Keratinocyte (primary cell): Measurements from ENCODE around the gene IMPACT. TPM values are rescaled to one million over a fixed set of nuclear protein-coding genes. Genes with fewer than 3 reads are reported as not detected.

Experiments
- DNase-seq: peaks from one replicate; pipeline ENCODE4 v3.0.0-alpha.2; 2011; ENCODE audit warnings: low read depth, missing footprints, low spot score
- FAIRE-seq: peaks from 2 replicates; lab custom pipeline; 2011; peaks lifted over from hg19 to GRCh38; lab: Jason Lieb, UNC
- H2AFZ ChIP-seq: 2 replicates; pipeline ENCODE4 v1.6.0; 2012; ENCODE audit warnings: low read length, control low read depth, inconsistent platforms; ENCODE audit not compliant: control insufficient read depth
- H3K27ac ChIP-seq: 2 replicates; pipeline ENCODE4 v1.5.1; 2011; ENCODE audit warnings: low read length; ENCODE audit not compliant: control insufficient read depth, insufficient read depth
- H3K27me3 ChIP-seq: 3 replicates; pipeline ENCODE4 v1.6.0; 2011; ENCODE audit warnings: low read length; ENCODE audit not compliant: control insufficient read depth, insufficient read depth; ENCODE audit errors: extremely low read depth
- H3K36me3 ChIP-seq, 2 experiments: 2 replicates in 1 of 2; 3 replicates in 1 of 2; pipeline ENCODE4 v1.5.1; 2011; ENCODE audit warnings: low read length in 2 of 2, mild to moderate bottlenecking in 1 of 2; ENCODE audit not compliant: control insufficient read depth in 2 of 2, insufficient read depth in 2 of 2; ENCODE audit errors: extremely low read depth in 1 of 2
- H3K4me1 ChIP-seq: 3 replicates; pipeline ENCODE4 v1.5.1; 2011; ENCODE audit warnings: low read length; ENCODE audit not compliant: control insufficient read depth, insufficient read depth; ENCODE audit errors: extremely low read depth
- H3K4me2 ChIP-seq: 3 replicates; pipeline ENCODE4 v1.6.0; 2011; ENCODE audit warnings: low read depth, low read length; ENCODE audit not compliant: control insufficient read depth, insufficient read depth; ENCODE audit errors: extremely low read depth
- H3K4me3 ChIP-seq, 3 experiments: fragments of 200-600 bp in 1 of 3; sonication (generic) in 1 of 3; 2 replicates in 2 of 3; 3 replicates in 1 of 3; pipeline ENCODE4 v1.5.1; 2011 to 2016; ENCODE audit warnings: low read length in 3 of 3, mild to moderate bottlenecking in 3 of 3, control low read depth in 2 of 3, inconsistent platforms in 1 of 3, low read depth in 1 of 3, mixed read lengths in 1 of 3, mixed run types in 1 of 3, moderate library complexity in 1 of 3; ENCODE audit not compliant: control insufficient read depth in 2 of 3, insufficient read depth in 2 of 3; ENCODE audit errors: extremely low read depth in 1 of 3
- H3K79me2 ChIP-seq: 2 replicates; pipeline ENCODE4 v1.6.0; 2012; ENCODE audit warnings: low read length; ENCODE audit not compliant: control insufficient read depth, insufficient read depth
- H3K9ac ChIP-seq: 3 replicates; pipeline ENCODE4 v1.6.0; 2011; ENCODE audit warnings: low read length; ENCODE audit not compliant: control insufficient read depth, insufficient read depth; ENCODE audit errors: extremely low read depth
- H3K9me1 ChIP-seq: 3 replicates; pipeline ENCODE4 v1.6.0; 2011; ENCODE audit warnings: low read length; ENCODE audit not compliant: control insufficient read depth, insufficient read depth; ENCODE audit errors: extremely low read depth
- H3K9me3 ChIP-seq: 2 replicates; pipeline ENCODE4 v1.5.1; 2012; ENCODE audit warnings: low read depth, low read length; ENCODE audit not compliant: control insufficient read depth
- H4K20me1 ChIP-seq: 3 replicates; pipeline ENCODE4 v1.6.0; 2011; ENCODE audit warnings: low read length; ENCODE audit not compliant: control insufficient read depth, insufficient read depth; ENCODE audit errors: extremely low read depth
- EZH2 ChIP-seq: IDR thresholded peaks from one replicate; pipeline ENCODE4 v1.6.1; 2012; ENCODE audit warnings: inconsistent platforms, mild to moderate bottlenecking, low read length, moderate library complexity
- dilution Hi-C: fragments of 300-500 bp; cut with MboI; formaldehyde crosslinking; loops from one replicate; pipeline ENCODE4 v1.7.0; 2020; ENCODE audit warnings: low sequenced_read_pairs; ENCODE audit not compliant: extremely low pct_ligation_motif_present
- polyA plus RNA-seq, 5 experiments: library from polyadenylated mRNA; depleted of rRNA in 3 of 5; stranded (reverse) in 3 of 5; stranded (forward) in 1 of 5; unstranded in 1 of 5; fragments of >200 nt; gene quantifications; 1 replicate in 1 of 5; 2 replicates in 3 of 5; 3 replicates in 1 of 5; pipeline versions ENCODE4 v1.2.1 to v1.2.3, GENCODE V29; 2011 to 2012; ENCODE audit warnings: missing spikeins in 2 of 5, low read depth in 1 of 5, low replicate concordance in 1 of 5
- TF ChIP-seq, protein P1 (sequence below), 3 experiments: IDR thresholded peaks in 1 of 3; conservative IDR thresholded peaks in 1 of 3; optimal IDR thresholded peaks in 1 of 3; 2 replicates in 2 of 3; 3 replicates in 1 of 3; pipeline versions ENCODE3 to v1.5.1; 2011; ENCODE audit warnings: low read length in 3 of 3, mild to moderate bottlenecking in 3 of 3, moderate library complexity in 2 of 3, control low read depth in 1 of 3, inconsistent platforms in 1 of 3; ENCODE audit not compliant: insufficient read depth in 2 of 3; ENCODE audit errors: extremely low read depth in 1 of 3

IMPACT gene
- polyA plus RNA-seq, 1 donor (not counting 4 experiments of a cell fraction or from before 2014, with no cell fraction given): 35.3 TPM

DNA sequence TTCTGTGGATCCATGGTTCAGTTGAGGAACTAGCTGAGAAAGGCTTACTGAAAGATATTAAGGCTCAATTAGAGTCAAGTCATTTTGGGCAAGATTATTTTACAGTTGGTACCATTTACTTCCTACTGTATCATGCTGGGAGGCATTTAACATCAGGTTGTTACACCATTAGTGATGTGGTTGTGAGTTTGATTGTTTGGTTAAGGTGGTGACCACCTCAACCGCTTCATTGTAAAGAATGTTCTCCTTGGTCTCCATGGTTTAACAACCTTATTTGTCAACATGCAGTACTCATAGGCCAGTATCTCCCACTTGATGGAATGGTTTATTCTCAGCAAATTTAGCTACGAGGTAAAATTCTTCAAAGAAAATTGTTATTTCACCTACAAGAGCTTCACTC lies 68.1 kb downstream of the IMPACT start:
- Histone ChIP-seq H3K9me3 (no peaks in the 10 kb centered on the region), H3K79me2 (no peaks in the 10 kb centered on the region), H3K27me3 (peaks cover 2% of the 10 kb centered on the region), H3K4me1 (no peaks in the 10 kb centered on the region), H3K9ac (no peak overlapping the region), H2AFZ (no peak overlapping the region), H3K36me3 (no peaks in the 10 kb centered on the region), H3K9me1 (no peaks in the 10 kb centered on the region), H3K4me2 (no peak overlapping the region), H4K20me1 (no peaks in the 10 kb centered on the region), H3K4me3 (no peak overlapping the region), H3K27ac (no peak overlapping the region)
- dilution Hi-C loops: no loop called here
- no peak for TF ChIP-seq EZH2
- TF ChIP-seq, protein P1, sequence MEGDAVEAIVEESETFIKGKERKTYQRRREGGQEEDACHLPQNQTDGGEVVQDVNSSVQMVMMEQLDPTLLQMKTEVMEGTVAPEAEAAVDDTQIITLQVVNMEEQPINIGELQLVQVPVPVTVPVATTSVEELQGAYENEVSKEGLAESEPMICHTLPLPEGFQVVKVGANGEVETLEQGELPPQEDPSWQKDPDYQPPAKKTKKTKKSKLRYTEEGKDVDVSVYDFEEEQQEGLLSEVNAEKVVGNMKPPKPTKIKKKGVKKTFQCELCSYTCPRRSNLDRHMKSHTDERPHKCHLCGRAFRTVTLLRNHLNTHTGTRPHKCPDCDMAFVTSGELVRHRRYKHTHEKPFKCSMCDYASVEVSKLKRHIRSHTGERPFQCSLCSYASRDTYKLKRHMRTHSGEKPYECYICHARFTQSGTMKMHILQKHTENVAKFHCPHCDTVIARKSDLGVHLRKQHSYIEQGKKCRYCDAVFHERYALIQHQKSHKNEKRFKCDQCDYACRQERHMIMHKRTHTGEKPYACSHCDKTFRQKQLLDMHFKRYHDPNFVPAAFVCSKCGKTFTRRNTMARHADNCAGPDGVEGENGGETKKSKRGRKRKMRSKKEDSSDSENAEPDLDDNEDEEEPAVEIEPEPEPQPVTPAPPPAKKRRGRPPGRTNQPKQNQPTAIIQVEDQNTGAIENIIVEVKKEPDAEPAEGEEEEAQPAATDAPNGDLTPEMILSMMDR (optimal IDR thresholded peaks at IDR 0.05 in 1 of 3, IDR thresholded peaks at IDR 0.05 in 1 of 3, conservative IDR thresholded peaks at IDR 0.05 in 1 of 3; ENCODE audit: extremely low read depth in 1 of 3, insufficient read depth in 2 of 3, low read length in 3 of 3): no peak
- no peak for FAIRE-seq
- no peak for DNase-seq

DNA sequence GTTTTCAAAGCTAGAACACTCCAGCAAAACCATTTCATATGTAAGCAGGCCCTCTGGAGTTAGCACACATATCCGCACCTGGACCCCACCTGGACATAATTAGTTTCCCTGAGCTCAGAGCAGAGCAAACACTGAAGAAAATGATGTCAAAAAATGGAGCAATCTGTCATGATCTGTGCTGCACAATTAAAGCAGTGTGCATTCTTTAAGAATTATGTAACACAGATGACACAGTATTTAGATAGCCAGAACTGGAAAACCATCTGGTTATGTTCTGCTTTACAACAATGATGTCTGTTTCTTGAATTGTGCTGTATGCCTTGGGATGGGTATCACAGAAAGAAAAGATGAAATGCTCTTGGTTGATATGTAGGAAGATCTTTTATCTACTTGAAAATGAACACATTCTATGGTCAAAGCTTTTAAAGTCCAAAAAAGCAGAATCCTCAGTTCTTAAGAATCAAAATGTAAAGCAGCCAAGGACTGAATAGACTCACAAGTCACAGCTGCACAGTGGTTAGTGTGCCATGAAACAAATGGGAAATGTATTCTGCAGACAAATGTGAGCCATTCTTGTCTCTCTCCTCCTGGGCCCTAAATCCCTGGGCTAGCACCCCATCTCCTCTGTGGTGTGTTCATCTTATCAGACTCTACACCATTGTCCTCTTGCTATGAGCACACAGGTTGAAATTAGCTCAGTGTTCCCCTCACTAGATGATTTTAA lies 70.7 kb downstream of the IMPACT start:
- FAIRE-seq: no peak
- no peak overlapping the region for H3K4me2 ChIP-seq
- no peaks in the 10 kb centered on the region for H3K9me3 ChIP-seq

More for the DNA sequence above, 70.7 kb downstream of the IMPACT start:
- H3K4me3 ChIP-seq: no peak overlapping the region
- no peaks in the 10 kb centered on the region for H4K20me1 ChIP-seq
- dilution Hi-C loops: no loop called here
- H3K79me2 ChIP-seq: no peaks in the 10 kb centered on the region
- DNase-seq: no peak
- no peak overlapping the region for H3K9ac ChIP-seq
- H3K27me3 ChIP-seq: peaks cover 2% of the 10 kb centered on the region
- no peaks in the 10 kb centered on the region for H3K36me3 ChIP-seq
- no peak for TF ChIP-seq EZH2
- TF ChIP-seq, protein P1 (optimal IDR thresholded peaks at IDR 0.05 in 1 of 3, IDR thresholded peaks at IDR 0.05 in 1 of 3, conservative IDR thresholded peaks at IDR 0.05 in 1 of 3; ENCODE audit: extremely low read depth in 1 of 3, insufficient read depth in 2 of 3, low read length in 3 of 3): no peak
- no peak overlapping the region for H2AFZ ChIP-seq
- no peaks in the 10 kb centered on the region for H3K4me1 ChIP-seq
- no peak overlapping the region for H3K27ac ChIP-seq
- no peaks in the 10 kb centered on the region for H3K9me1 ChIP-seq
